Activated CD4-positive, CD25-positive, alpha-beta regulatory T cell treated with anti-CD3 and anti-CD28 coated beads, Interleukin-2, amount 50 U/mL, for 24 hours (primary cell): ENCODE data around the gene LRIT1.

Experiments
- ATAC-seq, 2 donors: fragments of 150-1000 bp; cut with Tn5 transposase; one replicate each; pipeline ENCODE4 v1.10.0; 2021; ENCODE audit warnings: mild to moderate bottlenecking in 1 of 2, moderate library complexity in 1 of 2

LRIT1 gene

DNA sequence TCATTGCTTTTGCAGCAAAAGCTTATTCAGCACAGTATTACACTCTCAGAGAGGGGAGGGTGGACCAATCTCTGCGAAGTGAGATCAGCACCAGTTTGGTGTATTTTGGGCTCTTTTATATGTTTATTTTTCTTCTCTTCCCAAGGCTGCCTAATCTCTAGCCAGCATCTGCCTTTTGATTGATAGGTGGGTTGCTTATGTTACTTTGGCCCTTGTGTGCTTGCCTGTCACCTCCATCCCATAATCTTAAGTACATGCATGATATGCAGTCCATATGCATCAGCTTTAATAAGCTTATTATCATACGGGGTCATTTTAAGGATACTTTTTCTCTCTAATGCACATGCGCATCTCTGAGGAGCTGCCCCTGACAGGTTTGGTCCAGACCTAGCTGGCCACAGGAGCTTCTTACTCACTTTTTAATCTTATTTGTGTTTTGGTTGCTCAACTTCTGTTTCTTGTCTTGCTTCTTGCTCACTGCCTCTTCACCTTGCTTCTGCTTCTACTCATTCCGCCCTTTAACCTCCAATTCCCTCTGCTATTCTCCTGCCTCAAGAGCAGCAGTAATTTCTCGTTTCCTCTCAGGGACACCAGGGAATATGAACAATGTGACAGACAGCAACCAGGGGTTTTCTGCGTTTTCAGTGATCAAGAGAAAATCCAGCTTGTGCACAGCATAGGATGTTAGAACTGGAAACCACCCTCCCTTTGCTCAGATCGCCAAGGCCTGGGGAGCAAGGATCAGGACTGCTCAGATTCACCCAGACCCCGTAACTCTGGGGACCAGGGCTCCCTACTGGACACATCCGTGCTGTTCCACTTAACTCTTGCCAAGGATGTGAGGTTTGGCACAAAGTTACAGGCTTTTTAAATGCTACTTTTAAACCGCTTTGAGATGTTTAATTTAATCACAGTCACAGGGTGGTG, 13.5 kb upstream of the LRIT1 start:
- ATAC-seq: no peak

DNA sequence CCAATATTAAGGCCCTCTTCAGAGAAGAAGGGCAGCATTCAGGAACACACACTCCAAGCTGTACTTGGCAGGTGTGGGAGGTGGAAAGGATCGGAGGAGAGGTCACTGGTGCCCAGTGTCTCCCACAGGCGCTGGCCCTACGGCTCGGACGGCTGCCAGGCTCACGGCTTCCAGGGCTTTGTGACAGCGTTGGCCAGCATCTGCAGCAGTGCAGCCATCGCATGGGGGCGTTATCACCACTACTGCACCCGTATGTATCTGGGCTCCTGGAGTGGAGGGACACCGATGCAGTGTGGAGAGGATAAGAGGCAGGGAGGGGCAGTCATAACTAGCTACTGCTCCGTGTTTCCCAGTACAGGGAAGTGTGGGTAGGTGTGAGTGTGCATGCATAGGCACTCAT, 7.4 kb upstream of the LRIT1 start:
- no peak for ATAC-seq

DNA sequence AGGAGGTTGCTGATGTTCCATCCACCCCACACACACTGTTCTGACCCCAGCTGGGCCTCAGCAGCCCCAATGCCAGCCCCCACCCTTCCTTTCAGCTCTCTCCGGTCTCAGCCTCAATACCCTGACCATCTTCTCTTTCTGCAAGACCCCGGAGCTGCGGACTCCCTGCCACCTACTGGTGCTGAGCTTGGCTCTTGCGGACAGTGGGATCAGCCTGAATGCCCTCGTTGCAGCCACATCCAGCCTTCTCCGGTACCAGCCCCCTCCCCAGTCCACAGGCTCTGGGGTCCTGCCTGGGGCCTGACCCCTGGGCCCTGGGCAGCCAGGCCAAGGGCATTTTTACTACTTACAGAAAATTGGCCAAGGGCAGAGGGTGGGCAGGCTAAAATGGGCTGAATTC, 6.2 kb upstream of the LRIT1 start:
- ATAC-seq: no peak

DNA sequence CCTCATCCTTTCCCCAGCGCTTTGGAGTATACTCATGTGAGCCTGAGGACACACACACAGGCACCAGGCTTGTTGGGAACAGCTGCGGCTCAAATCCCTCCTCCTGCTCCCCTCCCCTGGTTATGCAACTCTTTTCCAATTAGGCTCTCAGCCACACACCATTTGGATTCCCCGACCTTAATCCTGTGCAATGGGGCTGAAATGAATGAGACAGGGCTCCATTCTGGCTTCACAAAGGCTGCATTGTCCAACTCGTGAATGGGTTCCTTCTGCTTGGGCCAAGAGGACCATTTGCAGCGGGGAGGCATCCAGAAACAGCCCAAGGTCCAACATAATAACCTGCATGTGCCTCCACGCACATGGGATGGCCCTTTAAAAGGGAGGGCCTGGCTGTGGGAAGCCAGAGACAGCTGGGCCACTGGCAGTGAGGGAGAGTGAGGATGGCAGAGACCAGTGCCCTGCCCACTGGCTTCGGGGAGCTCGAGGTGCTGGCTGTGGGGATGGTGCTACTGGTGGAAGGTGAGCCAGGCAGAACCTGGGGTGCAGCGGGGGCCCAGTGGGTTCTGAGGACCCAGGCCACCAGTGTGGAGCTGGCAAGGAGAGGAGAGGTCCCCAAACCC, 3.4 kb upstream of the LRIT1 start, which contains the start of gene RGR:
Gene RGR (plus strand): TSS at position 403 of the 620 bp plus-strand sequence. CDS start 38 bp downstream, at position 441.
- ATAC-seq: no peak

DNA sequence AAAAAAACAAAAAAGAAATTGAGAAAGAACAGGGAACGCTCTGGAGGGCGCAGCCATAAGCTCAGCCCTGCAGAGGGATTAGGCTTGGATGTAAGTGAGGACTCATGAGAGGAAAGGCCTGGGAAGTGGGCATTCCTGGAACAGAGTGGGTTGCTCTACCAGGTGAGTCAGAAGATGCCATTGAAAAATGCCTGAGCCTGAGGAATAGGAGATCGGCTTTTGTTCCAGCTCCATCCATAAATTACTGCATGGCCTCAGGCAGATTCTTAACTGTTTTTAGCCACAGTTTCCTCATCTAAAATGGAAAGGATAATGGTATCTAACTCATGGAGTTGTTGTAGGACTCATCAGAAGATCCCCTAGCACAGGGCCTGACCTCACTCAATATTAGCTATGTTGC, 2.4 kb upstream of the LRIT1 start:
- no peak for ATAC-seq

GRCh38 chr10:84238909-84239308, 2.4 kb downstream of the LRIT1 start:
- no peak for ATAC-seq

- no peak for ATAC-seq
Measured at GRCh38 chr10:84237199-84238051, 3.9 kb downstream of the LRIT1 start.

- ATAC-seq: no peak
Measured at GRCh38 chr10:84236807-84237198, 4.5 kb downstream of the LRIT1 start.

- ATAC-seq: no peak
Measured at GRCh38 chr10:84235096-84235495, 6.2 kb downstream of the LRIT1 start.

DNA sequence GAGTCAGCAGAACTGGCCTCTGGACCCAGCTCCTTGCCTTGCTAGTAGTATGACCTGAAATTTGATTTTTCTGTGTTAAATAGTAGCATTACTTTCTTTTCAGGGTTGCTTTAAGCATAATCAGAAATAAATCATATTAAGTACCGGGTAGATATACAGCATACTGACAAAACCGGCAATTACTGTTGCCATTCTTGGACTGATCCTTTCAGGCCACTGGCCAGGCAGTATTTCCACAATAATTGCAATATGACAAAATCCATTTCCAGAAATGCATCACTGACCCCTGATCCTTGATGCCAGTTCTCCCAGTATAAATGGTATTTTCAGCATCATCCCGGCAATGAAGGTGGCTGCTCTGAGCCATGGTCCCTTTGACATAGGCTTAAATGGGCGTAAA, 6.9 kb downstream of the LRIT1 start:
- no peak for ATAC-seq

- ATAC-seq: no peak
Measured at GRCh38 chr10:84233940-84234339, 7.4 kb downstream of the LRIT1 start.

- no peak for ATAC-seq
Measured at GRCh38 chr10:84232376-84232775, 9.0 kb downstream of the LRIT1 start.

- ATAC-seq: no peak
Measured at GRCh38 chr10:84230359-84230758, 11.0 kb downstream of the LRIT1 start.

DNA sequence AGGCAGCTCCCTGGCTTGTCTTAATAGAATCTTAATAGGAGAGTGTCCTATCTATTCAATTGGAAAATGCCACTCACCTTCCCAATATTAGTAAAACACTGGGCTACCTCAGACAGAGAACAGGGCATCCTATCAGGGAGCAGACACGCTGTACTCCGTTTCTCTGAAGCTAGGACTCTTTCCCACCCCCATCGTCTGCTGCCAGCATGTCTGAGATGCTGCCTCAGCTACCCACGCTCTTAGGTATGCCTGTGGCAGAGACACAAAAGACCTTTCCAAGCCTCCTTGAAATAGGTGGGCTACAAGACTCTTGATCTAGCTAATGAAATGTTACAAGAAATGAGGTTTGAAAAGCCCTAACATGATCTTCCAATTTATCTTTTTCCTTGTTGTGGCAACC, 13.5 kb downstream of the LRIT1 start:
- no peak for ATAC-seq

DNA sequence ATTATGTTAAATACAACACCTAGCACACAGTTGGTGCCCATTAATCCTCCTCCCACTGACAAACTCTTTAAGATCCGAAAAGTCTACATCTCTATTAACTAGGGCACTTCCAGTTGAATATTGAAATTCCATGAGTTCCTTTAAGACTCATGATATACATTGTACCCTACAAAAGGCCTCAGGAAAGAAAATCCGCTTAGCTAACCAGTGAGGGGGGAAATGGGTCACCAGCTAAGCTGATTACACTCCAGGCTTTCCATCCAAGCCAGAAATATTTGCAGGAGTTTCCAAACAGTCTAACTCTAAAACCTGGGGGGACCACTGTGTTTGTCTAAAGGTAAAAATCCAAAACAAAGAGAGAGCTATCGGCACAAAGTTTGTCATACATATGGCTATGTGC, 14.7 kb downstream of the LRIT1 start:
- no peak for ATAC-seq

- no peak for ATAC-seq
Measured at GRCh38 chr10:84225427-84226173, 15.7 kb downstream of the LRIT1 start, which contains the start of gene LRIT2. Gene LRIT2, minus strand, starts transcription at chr10:84225544. Its CDS starts 24 bp downstream, at chr10:84225520.

GRCh38 chr10:84224411-84225028, 16.8 kb downstream of the LRIT1 start:
- ATAC-seq: no peak

DNA sequence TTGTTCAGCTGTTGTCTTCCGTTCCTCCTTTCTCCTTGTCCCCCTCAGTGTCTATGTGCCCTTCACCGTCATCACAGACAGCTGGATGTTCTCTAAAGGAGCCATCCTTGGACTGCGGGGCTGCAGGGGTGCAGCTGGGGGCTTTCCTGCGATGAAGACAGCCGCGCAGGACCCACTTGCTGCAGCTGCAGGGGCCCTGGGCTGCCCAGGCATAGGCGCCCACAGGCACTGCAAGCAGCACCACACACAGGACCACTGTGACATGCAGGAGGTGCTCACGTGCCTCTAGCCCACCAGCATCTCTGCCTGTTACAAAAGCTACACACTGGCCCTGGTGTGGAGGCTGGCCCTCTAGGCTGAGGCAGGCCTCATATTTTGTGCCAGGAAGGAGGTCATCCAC, 19.4 kb downstream of the LRIT1 start:
- ATAC-seq: no peak

- ATAC-seq: no peak
Measured at GRCh38 chr10:84217746-84218145, 23.6 kb downstream of the LRIT1 start.

DNA sequence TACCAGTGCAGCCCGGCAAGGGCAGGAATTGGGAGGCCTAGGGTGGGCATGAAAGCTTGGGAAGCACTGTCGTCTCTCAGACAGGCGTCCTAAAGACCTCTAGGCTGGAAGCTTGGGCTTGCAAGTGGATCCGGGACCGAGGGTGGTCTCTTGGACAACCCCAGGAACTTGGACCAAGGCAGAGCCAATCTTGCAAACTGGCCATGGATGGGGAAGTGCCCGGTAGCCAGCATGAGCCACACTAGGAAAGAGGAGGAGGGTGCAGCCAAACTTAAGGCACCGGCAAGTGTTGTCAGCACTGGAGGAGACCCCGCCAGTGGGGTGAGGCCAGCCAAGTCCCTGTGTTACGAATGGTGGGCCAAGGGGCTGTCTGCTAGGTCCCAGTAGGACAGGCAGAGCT, 24.5 kb downstream of the LRIT1 start:
- ATAC-seq: no peak

DNA sequence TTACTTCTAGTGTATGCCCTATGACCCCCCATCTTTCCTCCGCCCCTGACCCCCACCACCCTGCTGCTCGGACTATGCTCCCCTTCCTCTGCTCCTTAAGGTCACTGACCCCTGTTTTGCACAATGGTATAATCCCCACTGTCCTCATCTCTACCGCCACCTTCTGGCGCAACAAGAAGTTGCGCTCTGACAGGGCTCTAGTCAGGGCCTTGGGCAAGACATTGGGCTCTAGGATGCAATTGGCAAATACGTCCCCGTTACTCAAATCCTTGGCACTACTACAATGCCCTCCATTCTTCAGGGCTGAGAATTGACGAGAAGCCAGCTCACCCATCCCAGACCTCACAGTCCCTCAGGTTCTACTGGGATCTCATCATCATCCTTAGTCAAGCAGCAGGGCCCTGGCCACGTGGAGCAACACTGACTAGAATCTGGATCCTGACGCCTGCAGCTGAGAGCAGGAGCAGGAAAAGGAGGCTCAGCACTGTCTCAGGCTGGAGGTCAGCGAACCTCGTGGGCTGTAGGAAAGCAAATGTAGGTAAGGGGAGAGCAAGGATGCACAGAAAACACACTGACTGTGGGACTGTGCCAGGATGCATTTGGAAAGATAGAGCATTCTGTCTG, 26.6 kb downstream of the LRIT1 start:
- ATAC-seq: peak in 1 of 2 donors; percentile 27
